Measurements from ENCODE around the gene IFNA2.
"Not testable (repeated sequence)": the region's sequence is repeated elsewhere in the genome, so short reads cannot be mapped to it uniquely, and the experiment has no call there.

The IFNA2 gene

GRCh38 chr9:21381448-21382339 is 3.5 kb downstream of the IFNA2 start:
- peak; percentile 75 to 93 (median 92) for DNase-seq

GRCh38 chr9:21371467-21371866 is 13.7 kb downstream of the IFNA2 start:
- not testable (repeated sequence) for DNase-seq

GRCh38 chr9:21367957-21368356 is 17.2 kb downstream of the IFNA2 start, which contains the start of gene IFNA13:
Gene IFNA13 (minus strand): TSS chr9:21368057. CDS start chr9:21368010, 47 bp downstream.
- DNase-seq = peak in 1 of 3 donors; percentile 23

GRCh38 chr9:21367169-21367568 is 18.0 kb downstream of the IFNA2 start:
- DNase-seq = not testable (repeated sequence)

- DNase-seq = no peak
These were observed 22.9 kb downstream of the IFNA2 start for GRCh38 chr9:21362287-21362686.

GRCh38 chr9:21357479-21358460 is 27.4 kb downstream of the IFNA2 start:
- DNase-seq = peak; percentile 41 to 68 (median 63)

- no peak for DNase-seq
These were observed 34.4 kb downstream of the IFNA2 start, which contains the start of gene IFNA6 for GRCh38 chr9:21350787-21351186. Gene IFNA6 (minus strand): TSS chr9:21350887. CDS start chr9:21350887, 0 bp downstream.

GRCh38 chr9:21348430-21348970 is 36.7 kb downstream of the IFNA2 start:
- no peak for DNase-seq

DNA sequence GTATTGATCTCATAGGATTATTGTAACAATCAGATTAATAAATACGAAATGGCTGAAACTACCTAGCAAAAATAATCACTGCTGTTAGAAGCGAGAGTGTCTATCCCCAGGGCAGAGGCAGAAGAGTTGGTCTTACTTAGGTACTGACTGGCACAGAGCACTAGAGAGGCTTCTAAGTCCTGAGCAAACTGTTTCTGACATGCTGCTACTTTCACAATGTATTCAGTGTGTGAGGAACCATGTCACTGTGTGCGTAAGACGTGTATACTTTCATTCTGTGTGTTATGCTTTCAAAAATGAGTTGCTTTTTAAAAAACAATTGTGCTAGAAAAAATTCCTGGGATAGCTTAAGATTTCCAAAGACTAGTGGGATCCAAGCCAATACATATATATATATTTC is 44.5 kb downstream of the IFNA2 start:
- DNase-seq = no peak

DNA sequence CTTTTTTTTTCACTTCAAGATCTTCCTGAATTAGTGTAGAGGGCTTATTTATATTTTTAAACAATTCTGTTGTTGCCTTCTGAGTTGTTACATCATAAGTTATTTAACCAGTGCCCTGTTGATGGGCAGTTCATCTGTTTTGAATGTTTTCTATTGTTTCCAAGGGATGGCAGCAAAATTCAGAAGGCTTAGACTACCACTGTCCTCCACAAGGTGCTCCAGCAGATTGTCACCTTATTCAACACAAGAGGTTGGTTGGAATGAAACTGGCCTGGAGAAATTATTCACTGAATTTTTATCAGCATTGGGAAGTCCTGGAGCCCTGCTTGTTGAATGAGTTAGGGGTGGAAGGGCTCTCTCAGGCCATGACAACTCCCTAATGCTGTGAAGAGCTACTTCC is 48.7 kb downstream of the IFNA2 start:
- DNase-seq = no peak

DNA sequence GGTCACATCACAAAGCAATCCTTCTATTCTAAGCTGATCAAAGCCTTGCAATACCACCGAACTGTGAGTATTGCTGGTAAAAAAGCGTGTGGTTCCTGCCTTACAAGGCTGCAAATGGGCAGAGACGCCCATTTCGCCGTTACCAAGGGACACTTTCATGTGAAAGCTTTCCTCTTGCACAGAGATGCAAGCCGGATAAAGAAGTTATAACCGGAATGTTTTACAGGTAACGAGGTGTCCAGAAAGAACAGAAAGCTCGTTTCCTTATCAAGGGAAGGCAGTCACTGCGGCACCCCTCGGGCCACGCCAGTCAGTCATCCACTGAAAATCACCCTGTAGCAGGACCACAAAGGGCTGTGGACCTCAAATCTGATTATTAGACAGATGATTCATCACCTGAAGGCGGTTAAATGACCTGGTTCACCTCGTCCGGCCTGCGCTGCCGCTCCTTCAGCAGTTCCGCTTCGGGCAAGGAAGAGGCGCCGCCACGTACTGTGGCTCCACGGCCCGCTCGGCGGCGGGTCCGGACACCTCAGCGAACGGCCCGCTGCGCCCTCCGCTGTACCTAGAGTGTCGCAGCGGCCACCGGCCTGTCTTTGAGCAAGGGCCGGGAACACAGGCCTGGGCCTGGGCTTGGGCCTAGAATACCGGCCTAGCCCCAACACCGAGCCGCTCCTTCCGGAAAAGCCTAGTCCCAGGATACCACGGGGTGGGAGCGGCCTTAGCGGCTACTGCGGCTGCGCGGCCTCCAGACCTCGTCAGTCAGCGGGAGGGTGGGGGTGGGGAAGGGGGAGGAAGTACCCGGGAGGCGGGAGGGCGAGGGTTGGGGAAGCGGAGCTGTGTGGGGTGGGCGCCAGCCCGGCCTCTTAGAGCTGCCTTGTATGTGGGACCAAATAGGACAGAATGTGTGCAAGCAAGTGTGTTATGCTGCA is 50.2 kb downstream of the IFNA2 start, which contains the start of gene KLHL9:
Gene KLHL9 (minus strand): TSS at position 704 of the 932 bp plus-strand sequence. CDS start 545 bp downstream, at position 159.
- DNase-seq = peak; percentile 93 to 96 (median 95)
